ENCODE measurements around the gene PPP1R16B.

Gene PPP1R16B

DNA sequence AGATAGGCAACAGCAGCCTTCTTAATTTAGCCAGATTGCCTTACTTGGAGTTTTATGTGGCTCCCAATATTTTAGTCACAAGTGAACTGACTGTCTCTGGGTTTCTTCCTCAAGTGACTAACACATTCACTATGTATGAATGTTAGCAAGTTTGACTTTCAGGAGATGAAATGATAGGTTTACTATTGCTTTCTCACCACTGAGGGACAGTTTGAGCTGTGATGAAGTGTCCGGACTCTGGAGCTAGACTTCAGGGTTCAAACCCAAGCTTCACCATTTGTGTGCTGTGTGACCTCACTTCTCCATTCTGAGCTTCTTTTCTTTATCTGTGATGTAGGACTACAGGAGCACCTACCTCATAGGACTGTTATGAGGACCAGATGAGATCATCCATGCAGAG lies 164.8 kb downstream of the PPP1R16B start:
- TF ChIP-seq, protein P1, sequence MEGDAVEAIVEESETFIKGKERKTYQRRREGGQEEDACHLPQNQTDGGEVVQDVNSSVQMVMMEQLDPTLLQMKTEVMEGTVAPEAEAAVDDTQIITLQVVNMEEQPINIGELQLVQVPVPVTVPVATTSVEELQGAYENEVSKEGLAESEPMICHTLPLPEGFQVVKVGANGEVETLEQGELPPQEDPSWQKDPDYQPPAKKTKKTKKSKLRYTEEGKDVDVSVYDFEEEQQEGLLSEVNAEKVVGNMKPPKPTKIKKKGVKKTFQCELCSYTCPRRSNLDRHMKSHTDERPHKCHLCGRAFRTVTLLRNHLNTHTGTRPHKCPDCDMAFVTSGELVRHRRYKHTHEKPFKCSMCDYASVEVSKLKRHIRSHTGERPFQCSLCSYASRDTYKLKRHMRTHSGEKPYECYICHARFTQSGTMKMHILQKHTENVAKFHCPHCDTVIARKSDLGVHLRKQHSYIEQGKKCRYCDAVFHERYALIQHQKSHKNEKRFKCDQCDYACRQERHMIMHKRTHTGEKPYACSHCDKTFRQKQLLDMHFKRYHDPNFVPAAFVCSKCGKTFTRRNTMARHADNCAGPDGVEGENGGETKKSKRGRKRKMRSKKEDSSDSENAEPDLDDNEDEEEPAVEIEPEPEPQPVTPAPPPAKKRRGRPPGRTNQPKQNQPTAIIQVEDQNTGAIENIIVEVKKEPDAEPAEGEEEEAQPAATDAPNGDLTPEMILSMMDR (IDR thresholded peaks at IDR 0.05; ENCODE audit: low read depth, low read length) = no peak
- no peak for DNase-seq (ENCODE audit: extremely low read depth, low read depth)

Data from AG09319 (cell line).